ENCODE results near the gene RPS4Y1. TPM values are rescaled to one million over a fixed set of nuclear protein-coding genes. Genes with fewer than 3 reads are reported as not detected.

The RPS4Y1 gene
- total RNA-seq, 3 donors from 2014 or later: 0.66 to 309 TPM; not detected in 1

DNA sequence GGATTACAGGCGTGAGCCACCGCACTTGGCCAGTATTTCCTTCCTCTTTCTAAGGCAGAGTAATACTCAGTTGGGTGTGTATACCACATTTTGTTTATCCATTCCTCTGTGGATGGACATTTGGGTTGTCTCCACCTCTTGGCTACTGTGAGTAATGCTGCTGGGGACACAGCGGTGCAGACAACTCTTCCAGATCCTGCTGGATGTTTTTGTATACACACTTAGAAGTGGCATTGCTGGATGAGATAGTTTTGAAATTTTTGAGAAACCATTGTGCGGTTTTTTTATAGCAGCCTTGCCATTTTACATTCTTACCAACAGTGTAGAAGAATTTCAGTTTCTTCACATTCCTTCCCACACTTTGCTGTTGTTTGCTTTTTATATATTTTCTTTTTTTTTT lies 16.3 kb downstream of the RPS4Y1 start:
- no peaks in the 10 kb centered on the region for H3K9me3 ChIP-seq
- no peak overlapping the region for H3K4me3 ChIP-seq
- H3K27me3 ChIP-seq: no peaks in the 10 kb centered on the region
- no peaks in the 10 kb centered on the region for H3K4me1 ChIP-seq
- TF ChIP-seq POLR2A (IDR thresholded peaks at IDR 0.05): no peak
- TF ChIP-seq POLR2AphosphoS5 (IDR thresholded peaks at IDR 0.05): no peak
- TF ChIP-seq, protein P1, sequence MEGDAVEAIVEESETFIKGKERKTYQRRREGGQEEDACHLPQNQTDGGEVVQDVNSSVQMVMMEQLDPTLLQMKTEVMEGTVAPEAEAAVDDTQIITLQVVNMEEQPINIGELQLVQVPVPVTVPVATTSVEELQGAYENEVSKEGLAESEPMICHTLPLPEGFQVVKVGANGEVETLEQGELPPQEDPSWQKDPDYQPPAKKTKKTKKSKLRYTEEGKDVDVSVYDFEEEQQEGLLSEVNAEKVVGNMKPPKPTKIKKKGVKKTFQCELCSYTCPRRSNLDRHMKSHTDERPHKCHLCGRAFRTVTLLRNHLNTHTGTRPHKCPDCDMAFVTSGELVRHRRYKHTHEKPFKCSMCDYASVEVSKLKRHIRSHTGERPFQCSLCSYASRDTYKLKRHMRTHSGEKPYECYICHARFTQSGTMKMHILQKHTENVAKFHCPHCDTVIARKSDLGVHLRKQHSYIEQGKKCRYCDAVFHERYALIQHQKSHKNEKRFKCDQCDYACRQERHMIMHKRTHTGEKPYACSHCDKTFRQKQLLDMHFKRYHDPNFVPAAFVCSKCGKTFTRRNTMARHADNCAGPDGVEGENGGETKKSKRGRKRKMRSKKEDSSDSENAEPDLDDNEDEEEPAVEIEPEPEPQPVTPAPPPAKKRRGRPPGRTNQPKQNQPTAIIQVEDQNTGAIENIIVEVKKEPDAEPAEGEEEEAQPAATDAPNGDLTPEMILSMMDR (IDR thresholded peaks at IDR 0.05): no peak
- intact Hi-C loops (cut with DNase I; ENCODE audit: low total_unique reads): no loop called here
- H3K36me3 ChIP-seq: no peaks in the 10 kb centered on the region
- no peak for DNase-seq (ENCODE audit: low spot score in 2 of 2)
- no peak overlapping the region for H3K27ac ChIP-seq

DNA sequence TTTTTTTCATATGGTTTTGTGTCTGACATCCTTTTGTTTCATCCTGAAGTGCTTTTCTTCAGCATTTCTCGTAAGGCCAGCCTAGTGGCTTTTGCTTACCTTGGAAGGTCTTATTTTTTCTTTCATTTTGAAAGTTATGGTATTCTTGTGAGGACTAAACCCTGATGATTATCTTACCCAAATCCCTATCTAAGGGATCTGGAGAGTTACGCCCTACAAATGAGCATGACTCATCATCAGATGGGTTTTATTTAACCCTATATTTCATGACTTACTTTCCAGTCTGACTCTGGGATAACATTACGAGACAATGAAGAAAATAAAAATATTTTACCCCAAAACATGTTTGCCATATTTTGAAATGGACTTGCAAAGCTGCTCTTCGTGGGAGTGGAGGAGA lies 18.4 kb downstream of the RPS4Y1 start:
- no peaks in the 10 kb centered on the region for H3K4me1 ChIP-seq
- no peaks in the 10 kb centered on the region for H3K27me3 ChIP-seq
- no peak overlapping the region for H3K27ac ChIP-seq
- DNase-seq (ENCODE audit: low spot score in 2 of 2): no peak
- intact Hi-C loops (cut with DNase I; ENCODE audit: low total_unique reads): no loop called here
- no peaks in the 10 kb centered on the region for H3K9me3 ChIP-seq
- H3K36me3 ChIP-seq: no peaks in the 10 kb centered on the region
- TF ChIP-seq, protein P1 (IDR thresholded peaks at IDR 0.05): no peak
- no peak for TF ChIP-seq POLR2AphosphoS5 (IDR thresholded peaks at IDR 0.05)
- TF ChIP-seq POLR2A (IDR thresholded peaks at IDR 0.05): no peak
- H3K4me3 ChIP-seq: no peak overlapping the region

DNA sequence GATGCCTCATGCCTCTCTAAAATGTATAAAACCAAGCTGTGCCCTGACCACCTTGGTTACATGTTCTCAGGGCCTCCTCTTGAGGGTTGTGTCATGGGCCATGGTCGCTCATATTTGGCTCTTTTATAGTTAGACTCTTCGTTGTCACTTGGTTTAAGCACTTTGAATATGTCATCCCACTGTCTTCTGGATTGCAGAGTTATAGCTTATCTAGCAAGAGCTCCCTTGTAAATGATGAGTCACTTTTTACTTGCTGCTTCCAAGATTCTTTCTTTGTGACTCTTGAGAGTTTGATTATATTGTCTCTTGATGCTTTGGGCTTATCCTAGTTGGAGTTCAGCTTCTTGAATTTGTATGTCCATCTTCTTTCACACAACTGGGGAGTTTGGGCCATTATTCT lies 19.1 kb downstream of the RPS4Y1 start:
- no peak for DNase-seq (ENCODE audit: low spot score in 2 of 2)
- no peaks in the 10 kb centered on the region for H3K4me1 ChIP-seq
- H3K27ac ChIP-seq: no peak overlapping the region
- no peaks in the 10 kb centered on the region for H3K36me3 ChIP-seq
- no peak overlapping the region for H3K4me3 ChIP-seq
- H3K27me3 ChIP-seq: no peaks in the 10 kb centered on the region
- TF ChIP-seq, protein P1 (IDR thresholded peaks at IDR 0.05): no peak
- TF ChIP-seq POLR2A (IDR thresholded peaks at IDR 0.05) (no peak), POLR2AphosphoS5 (IDR thresholded peaks at IDR 0.05) (no peak)
- intact Hi-C loops (cut with DNase I; ENCODE audit: low total_unique reads): no loop called here
- H3K9me3 ChIP-seq: no peaks in the 10 kb centered on the region

DNA sequence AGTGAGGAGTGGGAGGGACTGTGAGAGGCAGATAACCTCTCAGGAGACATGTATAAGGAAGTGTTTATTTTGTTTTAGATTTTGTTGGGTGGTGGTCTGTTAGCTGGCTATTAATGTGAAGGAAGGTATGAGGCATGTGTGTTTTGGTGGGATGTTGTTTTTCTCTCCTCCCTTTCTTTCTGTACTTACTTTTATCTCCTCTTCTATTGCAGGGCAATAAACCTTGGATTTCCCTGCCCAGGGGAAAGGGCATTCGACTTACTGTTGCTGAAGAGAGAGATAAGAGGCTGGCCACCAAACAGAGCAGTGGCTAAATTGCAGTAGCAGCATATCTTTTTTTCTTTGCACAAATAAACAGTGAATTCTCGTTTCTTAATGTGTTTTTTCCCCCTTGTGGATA lies 25.2 kb downstream of the RPS4Y1 start:
- Histone ChIP-seq H3K27me3 (no peaks in the 10 kb centered on the region), H3K36me3 (no peaks in the 10 kb centered on the region), H3K4me1 (no peaks in the 10 kb centered on the region), H3K9me3 (no peaks in the 10 kb centered on the region), H3K4me3 (no peak overlapping the region), H3K27ac (no peak overlapping the region)
- DNase-seq (ENCODE audit: low spot score in 2 of 2): no peak
- TF ChIP-seq, protein P1 (IDR thresholded peaks at IDR 0.05): no peak
- TF ChIP-seq POLR2A (IDR thresholded peaks at IDR 0.05): no peak
- TF ChIP-seq POLR2AphosphoS5 (IDR thresholded peaks at IDR 0.05): no peak
- intact Hi-C loops (cut with DNase I; ENCODE audit: low total_unique reads): no loop called here

DNA sequence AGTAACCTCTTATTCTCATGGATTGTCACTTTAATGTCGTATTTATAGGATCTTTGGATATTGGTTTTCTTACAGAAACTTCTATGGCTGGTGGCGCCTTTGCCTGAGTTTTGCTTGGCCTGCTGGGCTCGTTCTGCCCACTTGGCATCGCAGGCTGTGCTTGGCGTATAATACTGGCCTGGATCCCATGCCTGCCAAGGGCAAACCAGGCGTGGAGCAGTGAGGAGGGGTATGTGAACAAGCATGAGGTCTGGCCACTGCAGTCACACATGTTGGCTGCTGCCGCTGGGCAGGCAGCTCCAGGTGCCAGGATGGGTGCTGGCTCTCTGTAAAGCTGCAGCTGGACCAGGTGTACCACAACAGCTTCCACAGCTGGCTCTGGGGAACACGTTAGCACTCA lies 26.1 kb downstream of the RPS4Y1 start:
- Histone ChIP-seq H3K27me3 (no peaks in the 10 kb centered on the region), H3K4me3 (no peak overlapping the region), H3K9me3 (no peaks in the 10 kb centered on the region), H3K36me3 (no peaks in the 10 kb centered on the region), H3K4me1 (no peaks in the 10 kb centered on the region), H3K27ac (no peak overlapping the region)
- intact Hi-C loops (cut with DNase I; ENCODE audit: low total_unique reads): no loop called here
- TF ChIP-seq POLR2AphosphoS5 (IDR thresholded peaks at IDR 0.05) (no peak), POLR2A (IDR thresholded peaks at IDR 0.05) (no peak)
- TF ChIP-seq, protein P1 (IDR thresholded peaks at IDR 0.05): no peak
- no peak for DNase-seq (ENCODE audit: low spot score in 2 of 2)

Data from breast epithelium (tissue), 4 donors.